Ovary (tissue), 3 donors: Measurements from ENCODE around the gene INVS.

Experiments
- POLR2A ChIP-seq: fragments of 450-650 bp; IDR thresholded peaks from one replicate; pipeline ENCODE4 v1.6.1; 2017; ENCODE audit warnings: antibody characterized with exemption, mild to moderate bottlenecking, moderate library complexity
- TF ChIP-seq, protein P1 (sequence below), 3 donors: fragments of 450-650 bp in 2 of 3; fragments of 200-600 bp in 1 of 3; IDR thresholded peaks; one replicate each; pipeline versions ENCODE4 v1.5.1 to v1.8.0; 2016 to 2022; ENCODE audit warnings: antibody characterized with exemption in 3 of 3, mild to moderate bottlenecking in 1 of 3
- donor health status: DM: no; HTN: no; CAD: no.

GRCh38 chr9:100281066-100281465 is 182.0 kb downstream of the INVS start:
- TF ChIP-seq, protein P1, sequence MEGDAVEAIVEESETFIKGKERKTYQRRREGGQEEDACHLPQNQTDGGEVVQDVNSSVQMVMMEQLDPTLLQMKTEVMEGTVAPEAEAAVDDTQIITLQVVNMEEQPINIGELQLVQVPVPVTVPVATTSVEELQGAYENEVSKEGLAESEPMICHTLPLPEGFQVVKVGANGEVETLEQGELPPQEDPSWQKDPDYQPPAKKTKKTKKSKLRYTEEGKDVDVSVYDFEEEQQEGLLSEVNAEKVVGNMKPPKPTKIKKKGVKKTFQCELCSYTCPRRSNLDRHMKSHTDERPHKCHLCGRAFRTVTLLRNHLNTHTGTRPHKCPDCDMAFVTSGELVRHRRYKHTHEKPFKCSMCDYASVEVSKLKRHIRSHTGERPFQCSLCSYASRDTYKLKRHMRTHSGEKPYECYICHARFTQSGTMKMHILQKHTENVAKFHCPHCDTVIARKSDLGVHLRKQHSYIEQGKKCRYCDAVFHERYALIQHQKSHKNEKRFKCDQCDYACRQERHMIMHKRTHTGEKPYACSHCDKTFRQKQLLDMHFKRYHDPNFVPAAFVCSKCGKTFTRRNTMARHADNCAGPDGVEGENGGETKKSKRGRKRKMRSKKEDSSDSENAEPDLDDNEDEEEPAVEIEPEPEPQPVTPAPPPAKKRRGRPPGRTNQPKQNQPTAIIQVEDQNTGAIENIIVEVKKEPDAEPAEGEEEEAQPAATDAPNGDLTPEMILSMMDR (IDR thresholded peaks at IDR 0.05): no peak
- no peak for TF ChIP-seq POLR2A
